Upper lobe of left lung (tissue), 4 donors: ENCODE results near the gene RNF227.

Source experiments
- CTCF ChIP-seq, 6 experiments: fragments of 450-650 bp in 4 of 6; fragments of 200-600 bp in 2 of 6; sonication (generic) in 2 of 6; IDR thresholded peaks; one replicate each; pipeline ENCODE4 v1.5.1; 2016 to 2019; ENCODE audit warnings: antibody characterized with exemption in 6 of 6
- POLR2A ChIP-seq, 4 donors: fragments of 450-650 bp; IDR thresholded peaks; one replicate each; pipeline ENCODE4 v1.5.1; 2016 to 2017; ENCODE audit warnings: antibody characterized with exemption in 4 of 4, mild to moderate bottlenecking in 2 of 4

DNA sequence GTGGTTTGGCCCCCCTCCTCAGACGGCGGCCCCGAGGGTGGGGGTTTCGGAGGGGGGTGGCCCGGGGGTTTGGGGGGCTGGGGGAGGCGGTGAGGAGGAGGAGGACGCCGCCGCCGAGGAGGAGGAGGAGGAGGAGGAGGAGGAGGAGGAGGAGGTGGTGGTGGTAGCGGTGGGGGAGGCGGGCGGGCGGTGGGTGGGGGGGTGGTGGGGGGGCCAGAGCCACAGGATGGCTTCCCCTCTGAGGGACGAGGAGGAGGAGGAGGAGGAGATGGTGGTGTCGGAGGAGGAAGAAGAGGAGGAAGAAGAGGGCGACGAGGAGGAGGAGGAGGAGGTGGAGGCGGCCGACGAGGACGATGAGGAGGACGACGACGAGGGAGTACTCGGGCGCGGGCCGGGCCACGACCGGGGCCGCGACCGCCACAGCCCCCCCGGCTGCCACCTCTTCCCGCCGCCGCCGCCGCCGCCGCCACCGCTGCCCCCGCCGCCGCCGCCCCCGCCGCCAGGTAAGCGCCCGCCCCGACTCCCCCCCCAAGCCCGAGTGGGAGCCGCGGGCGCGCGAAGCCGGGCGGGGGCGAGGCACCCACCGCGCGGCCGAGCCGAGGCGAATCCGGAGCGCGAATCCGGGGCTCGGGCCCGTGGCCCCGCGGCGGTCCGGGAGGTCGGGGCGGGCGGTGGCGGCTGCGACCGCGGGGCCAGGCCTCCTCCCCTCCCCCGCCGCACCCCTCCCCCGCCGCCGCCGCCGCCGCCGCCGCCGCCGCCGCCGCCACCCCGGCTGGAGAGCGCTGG is 31.3 kb downstream of the RNF227 start:
- TF ChIP-seq POLR2A (IDR thresholded peaks at IDR 0.05) (no peak), CTCF (IDR thresholded peaks at IDR 0.05) (no peak)
